Putamen (tissue), 1 donor: ENCODE data around the gene TIA1.
"Not testable (repeated sequence)": the region's sequence is repeated elsewhere in the genome, so short reads cannot be mapped to it uniquely, and the experiment has no call there.

Source experiments
- DNase-seq: peaks from one replicate; pipeline ENCODE4 v3.0.0-alpha.2; 2016; ENCODE audit warnings: low spot score

TIA1 gene

GRCh38 chr2:70214953-70215549 is 33.4 kb downstream of the TIA1 start:
- no peak for DNase-seq

DNA sequence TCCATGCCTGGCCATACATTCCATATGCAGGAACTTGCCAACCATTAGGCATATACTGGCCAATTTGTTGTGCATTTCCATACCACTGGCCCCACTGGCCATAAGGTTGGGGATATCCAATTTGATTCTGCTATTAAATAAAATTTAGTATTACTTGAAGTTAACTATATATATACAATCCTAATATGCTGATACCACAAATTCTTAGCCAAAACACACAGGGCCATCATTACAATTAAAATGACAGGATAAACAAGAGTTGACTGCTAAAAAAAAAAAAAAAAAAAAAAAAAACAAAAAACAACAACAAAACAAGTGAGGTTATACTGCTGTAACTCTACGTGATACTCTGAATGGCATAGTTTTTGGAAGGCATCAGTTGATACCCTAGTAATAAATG is 34.1 kb downstream of the TIA1 start:
- DNase-seq, result no peak

- no peak for DNase-seq
Observed at GRCh38 chr2:70212298-70212932, 36.0 kb downstream of the TIA1 start.

GRCh38 chr2:70211595-70211994 is 36.8 kb downstream of the TIA1 start:
- no peak for DNase-seq

- no peak for DNase-seq
Observed at GRCh38 chr2:70204452-70204851, 44.0 kb downstream of the TIA1 start.

DNA sequence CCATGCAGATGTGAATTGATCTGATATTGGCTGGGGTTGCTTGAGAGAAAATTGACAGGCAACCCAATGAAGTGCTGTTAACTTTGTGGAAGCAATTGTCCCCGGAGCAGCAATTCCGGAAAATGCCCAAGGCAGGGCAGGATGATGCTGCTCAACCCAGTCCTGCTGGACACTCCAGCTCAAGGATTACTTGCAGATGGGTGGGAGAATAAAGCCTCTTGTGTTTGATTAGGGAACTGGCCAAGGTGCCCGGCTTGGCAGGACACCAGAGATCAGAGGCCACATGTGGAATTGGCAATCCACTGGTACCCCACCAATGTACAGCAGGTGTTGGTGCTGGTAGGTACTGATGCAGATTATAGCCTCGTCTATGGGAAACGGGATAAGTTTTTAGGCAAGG is 45.3 kb downstream of the TIA1 start:
- no peak for DNase-seq

GRCh38 chr2:70202236-70202806 is 46.1 kb downstream of the TIA1 start:
- no peak for DNase-seq

- DNase-seq, result no peak
Observed at GRCh38 chr2:70201831-70202230, 46.6 kb downstream of the TIA1 start.

DNA sequence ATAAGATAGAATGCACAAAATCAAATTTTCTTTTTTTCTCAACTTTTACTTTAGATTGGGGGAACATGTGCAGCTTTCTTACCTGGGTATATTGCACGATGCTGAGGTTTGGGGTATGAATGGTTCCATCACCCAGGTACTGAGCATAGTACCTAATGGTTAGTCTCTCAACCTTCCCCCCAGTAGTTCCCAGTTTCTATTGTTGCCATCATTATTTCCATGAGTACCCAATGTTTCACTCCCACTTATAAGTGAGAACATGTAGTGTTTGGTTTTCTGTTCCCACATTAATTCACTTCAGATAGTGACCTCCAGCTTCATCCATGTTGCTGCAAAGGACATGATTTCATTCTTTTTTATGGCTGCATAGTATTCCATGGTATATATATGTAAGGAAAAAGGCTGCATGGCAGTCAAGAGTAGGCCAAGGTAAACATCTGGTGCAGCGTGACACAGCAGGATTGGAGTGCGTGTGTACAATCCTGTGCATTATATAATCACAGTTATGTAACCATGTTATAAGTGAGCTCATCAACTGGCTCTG is 47.1 kb downstream of the TIA1 start:
- no peak for DNase-seq

DNA sequence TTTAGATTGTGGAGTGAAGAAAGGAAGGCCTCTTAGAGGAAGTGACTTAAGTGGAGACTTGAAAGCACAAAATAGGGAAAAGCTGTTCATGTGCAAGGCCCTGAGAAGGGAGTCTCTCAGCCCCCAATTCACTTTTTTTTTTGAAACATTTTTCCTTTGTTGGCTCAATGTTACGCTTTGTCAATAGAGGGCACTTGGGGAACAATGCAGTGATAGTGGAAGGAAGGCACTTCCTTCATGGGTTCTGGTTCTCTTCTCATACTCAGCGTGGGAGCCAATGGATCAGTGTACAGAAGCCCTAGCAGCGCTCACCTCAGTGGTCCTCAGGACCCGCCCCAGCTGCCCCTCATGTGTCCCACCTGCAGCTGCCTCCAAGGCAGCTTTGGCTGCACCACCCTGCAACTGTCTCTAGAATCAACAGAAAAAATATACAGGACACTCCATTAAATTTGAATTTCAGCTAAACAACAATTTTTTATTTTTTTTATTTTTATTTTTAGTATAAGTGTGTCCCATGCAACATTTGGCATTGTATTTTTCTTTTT is 49.0 kb downstream of the TIA1 start:
- no peak for DNase-seq

- DNase-seq, result no peak
Observed at GRCh38 chr2:70192516-70192915, 55.9 kb downstream of the TIA1 start.

GRCh38 chr2:70191244-70191735 is 57.1 kb downstream of the TIA1 start:
- DNase-seq, result no peak

DNA sequence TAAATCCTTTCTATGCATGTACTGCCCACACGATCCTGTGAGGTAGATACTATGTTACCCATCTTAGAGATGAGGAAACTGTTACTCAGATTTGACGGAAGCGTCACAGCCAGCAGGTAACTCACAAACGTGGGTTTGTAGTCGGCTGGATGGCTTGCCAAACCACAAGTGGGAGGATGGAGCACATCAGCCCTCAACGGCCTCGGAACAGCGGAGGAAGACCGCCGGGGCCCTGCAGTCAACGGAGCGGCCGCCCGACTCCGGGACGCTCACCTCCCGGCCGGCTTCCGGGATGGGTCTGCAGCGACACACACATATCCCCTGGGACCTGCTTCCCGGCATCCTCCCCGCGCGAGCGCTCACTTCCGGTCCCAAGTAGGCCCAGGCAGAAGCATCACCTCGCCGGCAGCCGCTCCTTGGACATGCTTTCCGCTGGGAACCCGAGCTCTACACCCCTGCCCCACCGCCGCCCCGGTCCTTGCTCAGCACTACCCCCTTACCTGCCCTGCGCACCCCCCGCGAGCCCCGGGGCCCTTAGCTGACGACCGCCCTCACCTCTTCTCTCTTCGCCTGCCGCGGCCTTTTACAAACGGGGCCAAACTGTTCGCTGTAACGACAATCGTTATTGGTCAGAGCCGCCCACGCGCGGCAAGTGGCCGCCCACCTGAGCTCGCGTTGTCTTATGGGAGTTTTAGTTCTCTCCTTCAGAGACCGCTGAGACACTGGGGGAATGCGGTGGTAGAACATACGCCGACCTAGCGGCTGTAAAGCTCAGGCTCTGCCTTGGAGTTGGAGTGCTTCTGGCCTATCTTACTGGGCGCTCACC is 57.8 kb downstream of the TIA1 start, which contains the start of gene C2orf42:
C2orf42 (minus strand) TSS at position 602 of the 826 bp plus-strand sequence. CDS start 9,034 bp downstream, outside the sequence.
- peak; percentile 97 for DNase-seq

DNA sequence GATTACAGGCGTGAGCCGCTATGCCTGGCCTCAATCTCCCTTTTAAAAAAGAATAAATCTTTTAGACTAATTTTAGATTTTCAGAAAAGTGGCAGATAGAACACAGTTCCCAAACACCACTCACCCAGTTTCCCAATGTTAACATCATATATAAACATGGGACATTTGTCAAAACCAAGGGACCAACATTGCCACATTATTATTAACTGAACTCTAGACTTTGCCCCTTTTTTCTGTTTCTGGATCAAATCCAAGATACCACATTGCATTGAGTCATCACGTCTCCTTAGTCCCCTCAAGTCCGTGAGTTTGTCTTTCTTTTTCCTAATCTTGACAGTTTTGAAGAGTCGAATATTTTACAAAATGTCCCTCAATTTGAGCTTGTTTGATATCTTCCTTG is 60.0 kb downstream of the TIA1 start:
- DNase-seq, result no peak

DNA sequence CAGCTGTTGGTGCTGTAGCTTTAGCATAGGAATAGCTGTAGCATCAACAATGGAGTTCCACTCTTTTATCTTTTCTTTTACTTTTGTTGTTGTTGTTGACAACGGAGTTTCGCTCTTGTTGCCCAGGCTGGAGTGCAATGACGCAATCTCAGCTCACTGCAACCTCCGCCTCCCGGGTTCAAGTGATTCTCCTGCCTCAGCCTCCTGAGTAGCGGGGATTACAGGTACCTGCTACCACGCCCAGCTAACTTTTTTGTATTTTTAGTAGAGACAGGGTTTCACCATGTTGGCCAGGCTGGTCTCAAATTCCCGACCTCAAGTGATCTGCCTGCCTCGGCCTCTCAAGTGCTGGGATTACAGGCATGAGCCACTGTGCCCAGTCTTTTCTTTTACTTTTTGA is 61.3 kb downstream of the TIA1 start:
- not testable (repeated sequence) for DNase-seq

DNA sequence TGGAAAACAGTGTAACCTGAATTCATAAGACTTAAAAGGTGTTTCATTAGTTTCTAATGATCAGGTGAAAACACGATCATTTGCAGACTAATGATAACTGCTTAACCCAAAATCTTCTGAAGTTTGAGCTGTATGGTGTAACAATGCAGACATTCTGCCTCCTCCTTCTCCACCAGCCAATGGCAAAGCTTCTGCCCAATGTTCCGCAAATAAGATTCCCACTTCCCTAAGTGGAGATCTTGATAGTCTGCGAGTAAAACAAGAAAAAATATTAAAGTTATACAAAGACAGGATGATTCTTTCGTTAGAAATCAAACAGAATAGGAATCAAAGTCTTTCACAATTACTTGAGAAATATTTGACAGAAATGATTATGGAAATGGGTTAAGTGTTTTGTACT is 65.7 kb downstream of the TIA1 start:
- DNase-seq, result no peak

DNA sequence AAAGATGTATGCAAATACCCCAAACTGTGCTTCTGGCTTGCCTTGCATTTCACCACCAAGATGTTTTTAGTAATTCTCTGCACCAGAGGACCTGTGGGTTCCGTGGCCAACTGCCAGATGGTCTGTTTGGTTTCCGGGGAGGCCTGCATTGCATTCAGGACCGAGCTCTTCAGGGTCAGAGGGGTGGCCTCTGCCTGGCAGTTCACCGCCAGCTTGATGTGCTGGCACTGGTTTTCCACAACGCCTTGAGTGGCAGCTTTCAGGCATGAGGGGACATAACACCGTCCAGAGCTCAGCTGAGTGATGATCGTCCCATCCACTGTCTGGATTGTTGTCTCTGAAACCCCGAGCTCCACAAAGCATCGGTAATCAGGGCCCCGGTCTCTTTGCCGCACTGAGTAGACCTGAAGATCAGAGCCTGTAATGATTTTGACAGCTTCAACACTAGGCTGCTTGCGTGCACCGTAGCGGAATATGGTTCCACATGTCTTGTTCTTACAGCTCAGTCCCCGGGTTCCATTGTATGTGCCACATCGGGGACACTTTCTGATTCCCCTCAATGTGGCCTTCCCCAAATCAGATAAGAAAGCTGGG is 67.0 kb downstream of the TIA1 start:
- no peak for DNase-seq

DNA sequence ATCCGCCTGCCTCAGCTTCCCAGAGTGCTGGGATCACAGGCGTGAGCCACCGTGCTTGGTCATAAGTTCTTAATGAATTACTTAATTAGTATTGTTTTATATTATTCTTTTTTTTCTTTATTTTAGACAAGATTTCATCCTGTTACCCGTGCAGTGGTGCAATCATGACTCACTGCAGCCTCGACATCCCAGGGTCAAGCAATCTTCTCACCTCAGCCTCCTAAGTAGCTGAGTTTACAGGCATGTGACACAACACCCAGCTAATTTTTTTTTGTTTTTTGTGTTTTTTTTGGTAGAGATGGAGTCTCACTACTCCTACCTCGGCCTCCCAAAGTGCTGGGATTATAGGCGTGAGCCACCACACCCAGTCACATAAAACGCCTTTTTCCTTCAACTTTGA is 74.9 kb downstream of the TIA1 start:
- no peak for DNase-seq

GRCh38 chr2:70169654-70170245 is 78.7 kb downstream of the TIA1 start:
- DNase-seq, result not testable (repeated sequence)

DNA sequence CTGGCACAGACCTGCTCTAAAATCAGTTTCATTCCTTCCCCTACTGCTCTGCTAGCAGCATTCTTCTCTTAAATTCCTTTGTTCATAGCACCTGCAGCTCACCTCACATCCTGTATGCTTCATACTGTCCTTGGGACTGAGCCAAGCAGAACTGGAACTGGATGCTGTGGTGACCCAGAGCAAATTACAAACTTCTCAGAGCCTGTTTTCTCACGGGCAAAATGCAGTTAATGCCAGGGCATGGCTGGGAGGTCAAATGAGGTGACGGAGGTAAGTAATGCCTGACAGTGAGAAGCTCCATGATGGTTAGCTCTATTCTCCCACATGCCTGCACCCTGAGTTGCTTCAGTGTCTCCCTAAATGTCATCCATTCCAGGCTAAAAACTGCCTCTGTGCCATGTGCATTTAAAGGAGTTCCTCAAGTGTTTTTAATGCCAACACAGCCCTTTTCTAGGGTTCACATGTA is 87.3 kb downstream of the TIA1 start:
- no peak for DNase-seq

DNA sequence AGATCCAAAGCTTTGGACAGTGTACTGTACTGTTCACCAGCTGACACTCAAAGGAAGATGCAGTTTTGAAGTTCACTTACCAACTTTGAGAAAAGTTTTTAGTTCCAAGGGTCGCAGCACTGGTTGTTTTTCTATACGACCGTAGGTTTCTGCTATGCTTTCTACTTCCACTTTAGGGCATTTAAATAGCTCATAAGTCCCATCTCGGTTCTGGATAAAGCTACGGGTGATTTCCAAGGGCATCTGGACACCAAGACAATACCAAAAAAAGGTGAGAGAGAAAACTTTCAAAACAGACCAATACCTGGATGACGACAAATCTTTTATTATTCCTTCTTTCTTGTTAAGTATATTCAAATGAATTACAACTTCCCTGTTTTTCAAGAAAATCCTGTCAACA is 87.9 kb downstream of the TIA1 start:
- DNase-seq, result no peak
